Keratinocyte (primary cell): ENCODE measurements around the gene TAC1. TPM values are rescaled to one million over a fixed set of nuclear protein-coding genes. Genes with fewer than 3 reads are reported as not detected.

Source experiments
- DNase-seq: peaks from one replicate; pipeline ENCODE4 v3.0.0-alpha.2; 2011; ENCODE audit warnings: low read depth, missing footprints, low spot score
- FAIRE-seq: peaks from 2 replicates; lab custom pipeline; 2011; peaks lifted over from hg19 to GRCh38; lab: Jason Lieb, UNC
- H2AFZ ChIP-seq: 2 replicates; pipeline ENCODE4 v1.6.0; 2012; ENCODE audit warnings: low read length, control low read depth, inconsistent platforms; ENCODE audit not compliant: control insufficient read depth
- H3K27ac ChIP-seq: 2 replicates; pipeline ENCODE4 v1.5.1; 2011; ENCODE audit warnings: low read length; ENCODE audit not compliant: control insufficient read depth, insufficient read depth
- H3K27me3 ChIP-seq: 3 replicates; pipeline ENCODE4 v1.6.0; 2011; ENCODE audit warnings: low read length; ENCODE audit not compliant: control insufficient read depth, insufficient read depth; ENCODE audit errors: extremely low read depth
- H3K36me3 ChIP-seq, 2 experiments: 2 replicates in 1 of 2; 3 replicates in 1 of 2; pipeline ENCODE4 v1.5.1; 2011; ENCODE audit warnings: low read length in 2 of 2, mild to moderate bottlenecking in 1 of 2; ENCODE audit not compliant: control insufficient read depth in 2 of 2, insufficient read depth in 2 of 2; ENCODE audit errors: extremely low read depth in 1 of 2
- H3K4me1 ChIP-seq: 3 replicates; pipeline ENCODE4 v1.5.1; 2011; ENCODE audit warnings: low read length; ENCODE audit not compliant: control insufficient read depth, insufficient read depth; ENCODE audit errors: extremely low read depth
- H3K4me2 ChIP-seq: 3 replicates; pipeline ENCODE4 v1.6.0; 2011; ENCODE audit warnings: low read depth, low read length; ENCODE audit not compliant: control insufficient read depth, insufficient read depth; ENCODE audit errors: extremely low read depth
- H3K4me3 ChIP-seq, 3 experiments: fragments of 200-600 bp in 1 of 3; sonication (generic) in 1 of 3; 2 replicates in 2 of 3; 3 replicates in 1 of 3; pipeline ENCODE4 v1.5.1; 2011 to 2016; ENCODE audit warnings: low read length in 3 of 3, mild to moderate bottlenecking in 3 of 3, control low read depth in 2 of 3, inconsistent platforms in 1 of 3, low read depth in 1 of 3, mixed read lengths in 1 of 3, mixed run types in 1 of 3, moderate library complexity in 1 of 3; ENCODE audit not compliant: control insufficient read depth in 2 of 3, insufficient read depth in 2 of 3; ENCODE audit errors: extremely low read depth in 1 of 3
- H3K79me2 ChIP-seq: 2 replicates; pipeline ENCODE4 v1.6.0; 2012; ENCODE audit warnings: low read length; ENCODE audit not compliant: control insufficient read depth, insufficient read depth
- H3K9ac ChIP-seq: 3 replicates; pipeline ENCODE4 v1.6.0; 2011; ENCODE audit warnings: low read length; ENCODE audit not compliant: control insufficient read depth, insufficient read depth; ENCODE audit errors: extremely low read depth
- H3K9me1 ChIP-seq: 3 replicates; pipeline ENCODE4 v1.6.0; 2011; ENCODE audit warnings: low read length; ENCODE audit not compliant: control insufficient read depth, insufficient read depth; ENCODE audit errors: extremely low read depth
- H3K9me3 ChIP-seq: 2 replicates; pipeline ENCODE4 v1.5.1; 2012; ENCODE audit warnings: low read depth, low read length; ENCODE audit not compliant: control insufficient read depth
- H4K20me1 ChIP-seq: 3 replicates; pipeline ENCODE4 v1.6.0; 2011; ENCODE audit warnings: low read length; ENCODE audit not compliant: control insufficient read depth, insufficient read depth; ENCODE audit errors: extremely low read depth
- EZH2 ChIP-seq: IDR thresholded peaks from one replicate; pipeline ENCODE4 v1.6.1; 2012; ENCODE audit warnings: inconsistent platforms, mild to moderate bottlenecking, low read length, moderate library complexity
- dilution Hi-C: fragments of 300-500 bp; cut with MboI; formaldehyde crosslinking; loops from one replicate; pipeline ENCODE4 v1.7.0; 2020; ENCODE audit warnings: low sequenced_read_pairs; ENCODE audit not compliant: extremely low pct_ligation_motif_present
- polyA plus RNA-seq, 5 experiments: library from polyadenylated mRNA; depleted of rRNA in 3 of 5; stranded (reverse) in 3 of 5; stranded (forward) in 1 of 5; unstranded in 1 of 5; fragments of >200 nt; gene quantifications; 1 replicate in 1 of 5; 2 replicates in 3 of 5; 3 replicates in 1 of 5; pipeline versions ENCODE4 v1.2.1 to v1.2.3, GENCODE V29; 2011 to 2012; ENCODE audit warnings: missing spikeins in 2 of 5, low read depth in 1 of 5, low replicate concordance in 1 of 5
- TF ChIP-seq, protein P1 (sequence below), 3 experiments: IDR thresholded peaks in 1 of 3; conservative IDR thresholded peaks in 1 of 3; optimal IDR thresholded peaks in 1 of 3; 2 replicates in 2 of 3; 3 replicates in 1 of 3; pipeline versions ENCODE3 to v1.5.1; 2011; ENCODE audit warnings: low read length in 3 of 3, mild to moderate bottlenecking in 3 of 3, moderate library complexity in 2 of 3, control low read depth in 1 of 3, inconsistent platforms in 1 of 3; ENCODE audit not compliant: insufficient read depth in 2 of 3; ENCODE audit errors: extremely low read depth in 1 of 3

The TAC1 gene
- polyA plus RNA-seq, 1 donor (not counting 4 experiments of a cell fraction or from before 2014, with no cell fraction given), result not detected

DNA sequence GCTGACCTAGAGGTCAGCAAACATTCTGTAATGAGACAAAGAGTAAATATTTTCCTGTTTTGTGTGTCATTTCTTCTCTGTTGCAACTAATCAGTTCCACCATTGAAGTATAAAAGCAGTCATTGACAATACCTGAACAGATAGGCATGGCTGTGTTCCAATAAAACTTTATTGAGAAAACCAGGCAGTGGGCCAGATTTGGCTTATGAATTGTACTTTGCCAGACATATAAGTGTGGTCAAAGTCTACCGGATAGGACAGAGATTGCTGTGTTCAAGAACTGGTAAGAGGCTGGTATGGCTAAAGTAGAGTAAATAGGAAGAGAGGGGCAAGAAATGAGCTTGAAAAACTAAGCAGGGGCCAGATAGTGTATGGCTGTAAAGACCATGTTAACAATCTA is 38.3 kb upstream of the TAC1 start:
- H3K9me3 ChIP-seq, result no peaks in the 10 kb centered on the region
- H4K20me1 ChIP-seq, result no peaks in the 10 kb centered on the region
- H3K79me2 ChIP-seq, result no peaks in the 10 kb centered on the region
- no peak overlapping the region for H3K4me2 ChIP-seq
- H3K4me3 ChIP-seq, result no peak overlapping the region
- TF ChIP-seq, protein P1, sequence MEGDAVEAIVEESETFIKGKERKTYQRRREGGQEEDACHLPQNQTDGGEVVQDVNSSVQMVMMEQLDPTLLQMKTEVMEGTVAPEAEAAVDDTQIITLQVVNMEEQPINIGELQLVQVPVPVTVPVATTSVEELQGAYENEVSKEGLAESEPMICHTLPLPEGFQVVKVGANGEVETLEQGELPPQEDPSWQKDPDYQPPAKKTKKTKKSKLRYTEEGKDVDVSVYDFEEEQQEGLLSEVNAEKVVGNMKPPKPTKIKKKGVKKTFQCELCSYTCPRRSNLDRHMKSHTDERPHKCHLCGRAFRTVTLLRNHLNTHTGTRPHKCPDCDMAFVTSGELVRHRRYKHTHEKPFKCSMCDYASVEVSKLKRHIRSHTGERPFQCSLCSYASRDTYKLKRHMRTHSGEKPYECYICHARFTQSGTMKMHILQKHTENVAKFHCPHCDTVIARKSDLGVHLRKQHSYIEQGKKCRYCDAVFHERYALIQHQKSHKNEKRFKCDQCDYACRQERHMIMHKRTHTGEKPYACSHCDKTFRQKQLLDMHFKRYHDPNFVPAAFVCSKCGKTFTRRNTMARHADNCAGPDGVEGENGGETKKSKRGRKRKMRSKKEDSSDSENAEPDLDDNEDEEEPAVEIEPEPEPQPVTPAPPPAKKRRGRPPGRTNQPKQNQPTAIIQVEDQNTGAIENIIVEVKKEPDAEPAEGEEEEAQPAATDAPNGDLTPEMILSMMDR (optimal IDR thresholded peaks at IDR 0.05 in 1 of 3, IDR thresholded peaks at IDR 0.05 in 1 of 3, conservative IDR thresholded peaks at IDR 0.05 in 1 of 3; ENCODE audit: extremely low read depth in 1 of 3, insufficient read depth in 2 of 3, low read length in 3 of 3), result no peak
- no peak for TF ChIP-seq EZH2
- H2AFZ ChIP-seq, result no peak overlapping the region
- no peak overlapping the region for H3K27ac ChIP-seq
- H3K9me1 ChIP-seq, result no peaks in the 10 kb centered on the region
- H3K27me3 ChIP-seq, result no peaks in the 10 kb centered on the region
- H3K4me1 ChIP-seq, result no peaks in the 10 kb centered on the region
- no peak for FAIRE-seq
- H3K9ac ChIP-seq, result no peak overlapping the region
- DNase-seq, result no peak
- dilution Hi-C loops, result no loop called here
- H3K36me3 ChIP-seq, result no peaks in the 10 kb centered on the region

DNA sequence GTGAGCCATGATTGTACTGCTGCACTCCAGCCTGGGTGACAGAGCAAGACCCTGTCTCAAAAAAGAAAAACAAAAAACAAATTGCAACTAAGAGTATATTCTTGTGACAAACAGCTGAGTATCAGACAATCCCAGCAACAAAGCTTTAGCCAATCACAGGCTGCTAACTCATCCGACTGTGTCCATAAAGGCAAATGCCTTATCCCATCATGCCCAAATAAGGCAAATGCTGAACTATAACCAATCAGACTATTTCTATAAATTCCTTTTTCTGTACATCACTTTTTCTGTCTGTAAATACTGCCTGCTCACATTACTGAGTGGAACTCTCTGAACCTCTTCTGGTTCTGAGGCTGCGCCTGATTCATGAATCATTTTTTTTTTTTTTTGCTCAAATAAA is 37.5 kb upstream of the TAC1 start:
- no peaks in the 10 kb centered on the region for H4K20me1 ChIP-seq
- no peaks in the 10 kb centered on the region for H3K27me3 ChIP-seq
- dilution Hi-C loops, result no loop called here
- H3K4me2 ChIP-seq, result no peak overlapping the region
- TF ChIP-seq, protein P1 (optimal IDR thresholded peaks at IDR 0.05 in 1 of 3, IDR thresholded peaks at IDR 0.05 in 1 of 3, conservative IDR thresholded peaks at IDR 0.05 in 1 of 3; ENCODE audit: extremely low read depth in 1 of 3, insufficient read depth in 2 of 3, low read length in 3 of 3), result no peak
- no peak for TF ChIP-seq EZH2
- DNase-seq (no peak), FAIRE-seq (no peak)
- H3K4me1 ChIP-seq, result no peaks in the 10 kb centered on the region
- no peak overlapping the region for H3K27ac ChIP-seq
- H3K36me3 ChIP-seq, result no peaks in the 10 kb centered on the region
- no peaks in the 10 kb centered on the region for H3K9me1 ChIP-seq
- H2AFZ ChIP-seq, result no peak overlapping the region
- no peaks in the 10 kb centered on the region for H3K79me2 ChIP-seq
- no peak overlapping the region for H3K9ac ChIP-seq
- H3K9me3 ChIP-seq, result no peaks in the 10 kb centered on the region
- no peak overlapping the region for H3K4me3 ChIP-seq
